Neutrophil (primary cell): ENCODE data around the gene GUCY1A1.

Source experiments
- H3K27ac ChIP-seq: fragments of 200-600 bp; sonication (generic); 2 replicates; pipeline ENCODE4 v1.5.1; 2016; ENCODE audit warnings: mild to moderate bottlenecking, moderate library complexity
- H3K27me3 ChIP-seq: fragments of 200-600 bp; sonication (generic); 2 replicates; pipeline ENCODE4 v1.6.0; 2016; ENCODE audit warnings: mild to moderate bottlenecking
- H3K36me3 ChIP-seq: fragments of 200-600 bp; sonication (generic); 2 replicates; pipeline ENCODE4 v1.5.1; 2017
- H3K4me1 ChIP-seq, 2 experiments: fragments of 200-600 bp in 1 of 2; sonication (generic) in 1 of 2; 1 replicate in 1 of 2; 2 replicates in 1 of 2; pipeline versions ENCODE4 v1.5.1 to v1.6.1; 2013 to 2016; ENCODE audit warnings: low read depth in 1 of 2, low read length in 1 of 2, mild to moderate bottlenecking in 1 of 2, moderate library complexity in 1 of 2; ENCODE audit not compliant: control insufficient read depth in 1 of 2, insufficient read depth in 1 of 2
- H3K4me3 ChIP-seq, 2 experiments: fragments of 200-600 bp in 1 of 2; sonication (generic) in 1 of 2; 1 replicate in 1 of 2; 2 replicates in 1 of 2; pipeline ENCODE4 v1.5.1; 2013 to 2016; ENCODE audit warnings: low read depth in 1 of 2, low read length in 1 of 2, mild to moderate bottlenecking in 1 of 2, moderate library complexity in 1 of 2
- H3K9me3 ChIP-seq: fragments of 200-600 bp; sonication (generic); 2 replicates; pipeline ENCODE4 v1.5.1; 2016
- CTCF ChIP-seq: fragments of 200-600 bp; sonication (generic); IDR thresholded peaks from 2 replicates; pipeline ENCODE4 v1.5.1; 2016; ENCODE audit warnings: antibody characterized with exemption

GUCY1A1 gene

GRCh38 chr4:155687380-155687982 lies 20.8 kb downstream of the GUCY1A1 start:
- Histone ChIP-seq H3K27me3 (no peaks in the 10 kb centered on the region), H3K27ac (no peak overlapping the region), H3K4me1 (no peaks in the 10 kb centered on the region), H3K9me3 (no peaks in the 10 kb centered on the region), H3K36me3 (no peaks in the 10 kb centered on the region), H3K4me3 (no peak overlapping the region)
- TF ChIP-seq CTCF: no peak

GRCh38 chr4:155688211-155688610 lies 21.6 kb downstream of the GUCY1A1 start:
- Histone ChIP-seq H3K27me3 (no peaks in the 10 kb centered on the region), H3K9me3 (no peaks in the 10 kb centered on the region), H3K4me1 (no peaks in the 10 kb centered on the region), H3K27ac (no peak overlapping the region), H3K36me3 (no peaks in the 10 kb centered on the region), H3K4me3 (no peak overlapping the region)
- TF ChIP-seq CTCF: no peak

GRCh38 chr4:155688860-155689259 lies 22.2 kb downstream of the GUCY1A1 start:
- Histone ChIP-seq H3K4me1 (no peaks in the 10 kb centered on the region), H3K4me3 (no peak overlapping the region), H3K27me3 (no peaks in the 10 kb centered on the region), H3K27ac (no peak overlapping the region), H3K36me3 (no peaks in the 10 kb centered on the region), H3K9me3 (no peaks in the 10 kb centered on the region)
- TF ChIP-seq CTCF: no peak

GRCh38 chr4:155690044-155690837 lies 23.6 kb downstream of the GUCY1A1 start:
- H3K36me3 ChIP-seq: no peaks in the 10 kb centered on the region
- no peaks in the 10 kb centered on the region for H3K27me3 ChIP-seq
- no peaks in the 10 kb centered on the region for H3K4me1 ChIP-seq
- H3K9me3 ChIP-seq: no peaks in the 10 kb centered on the region
- H3K27ac ChIP-seq: no peak overlapping the region
- H3K4me3 ChIP-seq: no peak overlapping the region
- TF ChIP-seq CTCF: no peak

- no peak overlapping the region for H3K27ac ChIP-seq
- no peak overlapping the region for H3K4me3 ChIP-seq
- H3K27me3 ChIP-seq: no peaks in the 10 kb centered on the region
- TF ChIP-seq CTCF: no peak
- H3K4me1 ChIP-seq: no peaks in the 10 kb centered on the region
- no peaks in the 10 kb centered on the region for H3K9me3 ChIP-seq
- H3K36me3 ChIP-seq: no peaks in the 10 kb centered on the region
These were observed 25.7 kb downstream of the GUCY1A1 start for GRCh38 chr4:155692361-155692760.
